ENCODE data around the gene ARMC9. TPM values are rescaled to one million over a fixed set of nuclear protein-coding genes. Genes with fewer than 3 reads are reported as not detected.
"Not testable (repeated sequence)": the region's sequence is repeated elsewhere in the genome, so short reads cannot be mapped to it uniquely, and the experiment has no call there.

Gene ARMC9
- total RNA-seq, 1 donor from 2014 or later, result 19.3 TPM

GRCh38 chr2:231373786-231374349, 175.4 kb downstream of the ARMC9 start:
- Mint-ChIP-seq H3K4me1 (ENCODE audit: low read depth, unreplicated experiment) (peaks cover 3% of the 10 kb centered on the region), H3K27ac (ENCODE audit: unreplicated experiment) (no peak overlapping the region), H3K27me3 (ENCODE audit: unreplicated experiment) (peaks cover 4% of the 10 kb centered on the region), H3K36me3 (ENCODE audit: unreplicated experiment) (peaks cover 5% of the 10 kb centered on the region), H3K4me3 (ENCODE audit: unreplicated experiment) (no peak overlapping the region), H3K9me3 (ENCODE audit: unreplicated experiment) (peaks cover 5% of the 10 kb centered on the region)
- no peak for TF ChIP-seq CTCF (IDR thresholded peaks at IDR 0.05; ENCODE audit: partially characterized antibody, unreplicated experiment)
- DNase-seq, result no peak

DNA sequence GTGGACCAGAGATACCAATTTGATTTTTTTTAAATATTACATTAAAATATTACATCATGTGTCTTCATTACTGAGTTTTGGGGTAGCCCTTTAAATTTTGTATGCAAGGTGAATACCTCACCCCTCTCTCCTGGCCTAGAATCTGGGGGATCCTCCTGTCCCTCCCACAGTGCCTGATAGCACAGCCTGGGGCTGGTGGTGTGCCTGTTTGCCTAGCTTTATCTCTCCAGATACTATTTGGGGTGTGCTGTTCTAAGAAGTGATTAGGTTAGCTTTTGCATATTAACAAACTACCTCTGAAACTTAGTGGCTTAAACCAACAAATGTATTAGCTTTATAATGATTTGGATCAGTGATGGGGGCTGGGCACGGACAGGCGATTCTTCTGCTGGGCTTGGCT, 176.3 kb downstream of the ARMC9 start:
- H3K27ac Mint-ChIP-seq (ENCODE audit: unreplicated experiment), result no peak overlapping the region
- no peak for TF ChIP-seq CTCF (IDR thresholded peaks at IDR 0.05; ENCODE audit: partially characterized antibody, unreplicated experiment)

GRCh38 chr2:231375994-231376615, 177.7 kb downstream of the ARMC9 start:
- H3K36me3 Mint-ChIP-seq (ENCODE audit: unreplicated experiment); DNase-seq; H3K27me3 Mint-ChIP-seq (ENCODE audit: unreplicated experiment); H3K9me3 Mint-ChIP-seq (ENCODE audit: unreplicated experiment); H3K4me1 Mint-ChIP-seq (ENCODE audit: low read depth, unreplicated experiment); H3K4me3 Mint-ChIP-seq (ENCODE audit: unreplicated experiment); H3K27ac Mint-ChIP-seq (ENCODE audit: unreplicated experiment): not testable (repeated sequence)

More for the DNA sequence above, 176.3 kb downstream of the ARMC9 start:
- DNase-seq, result no peak
- Mint-ChIP-seq H3K9me3 (ENCODE audit: unreplicated experiment) (peaks cover 5% of the 10 kb centered on the region), H3K27me3 (ENCODE audit: unreplicated experiment) (peaks cover 4% of the 10 kb centered on the region), H3K4me3 (ENCODE audit: unreplicated experiment) (no peak overlapping the region), H3K4me1 (ENCODE audit: low read depth, unreplicated experiment) (peaks cover 3% of the 10 kb centered on the region), H3K36me3 (ENCODE audit: unreplicated experiment) (peaks cover 5% of the 10 kb centered on the region)

GRCh38 chr2:231376857-231377256, 178.4 kb downstream of the ARMC9 start:
- peak overlapping the region; percentile 46 for H3K27ac Mint-ChIP-seq (ENCODE audit: unreplicated experiment)
- no peaks in the 10 kb centered on the region for H3K4me1 Mint-ChIP-seq (ENCODE audit: low read depth, unreplicated experiment)

GRCh38 chr2:231378026-231378722, 179.7 kb downstream of the ARMC9 start:
- peaks cover 4% of the 10 kb centered on the region for H3K27me3 Mint-ChIP-seq (ENCODE audit: unreplicated experiment)
- no peak overlapping the region for H3K27ac Mint-ChIP-seq (ENCODE audit: unreplicated experiment)
- TF ChIP-seq CTCF (IDR thresholded peaks at IDR 0.05; ENCODE audit: partially characterized antibody, unreplicated experiment), result no peak
- H3K36me3 Mint-ChIP-seq (ENCODE audit: unreplicated experiment), result peaks cover 5% of the 10 kb centered on the region
- DNase-seq, result no peak
- H3K9me3 Mint-ChIP-seq (ENCODE audit: unreplicated experiment), result peaks cover 1% of the 10 kb centered on the region
- H3K4me3 Mint-ChIP-seq (ENCODE audit: unreplicated experiment), result peak overlapping the region; percentile 30
- H3K4me1 Mint-ChIP-seq (ENCODE audit: low read depth, unreplicated experiment), result no peaks in the 10 kb centered on the region

More at GRCh38 chr2:231376857-231377256, 178.4 kb downstream of the ARMC9 start:
- Mint-ChIP-seq H3K36me3 (ENCODE audit: unreplicated experiment) (peaks cover 5% of the 10 kb centered on the region), H3K27me3 (ENCODE audit: unreplicated experiment) (peaks cover 4% of the 10 kb centered on the region), H3K9me3 (ENCODE audit: unreplicated experiment) (peaks cover 4% of the 10 kb centered on the region), H3K4me3 (ENCODE audit: unreplicated experiment) (no peak overlapping the region)
- no peak for DNase-seq
- TF ChIP-seq CTCF (IDR thresholded peaks at IDR 0.05; ENCODE audit: partially characterized antibody, unreplicated experiment), result no peak
